HL-60/S4 treated with phorbol 12-myristate 13-acetate at 8.2 ng/mL for 4 days and 3 days (cell line): Measurements from ENCODE around the gene PPP2R5D.
"Not testable (repeated sequence)": the region's sequence is repeated elsewhere in the genome, so short reads cannot be mapped to it uniquely, and the experiment has no call there.

Source experiments
- in situ Hi-C: fragments of 300-500 bp; cut with MboI; formaldehyde crosslinking; loops from 2 replicates; pipeline ENCODE4 v1.15.0; 2022; ENCODE audit warnings: low sequenced_read_pairs

PPP2R5D gene

DNA sequence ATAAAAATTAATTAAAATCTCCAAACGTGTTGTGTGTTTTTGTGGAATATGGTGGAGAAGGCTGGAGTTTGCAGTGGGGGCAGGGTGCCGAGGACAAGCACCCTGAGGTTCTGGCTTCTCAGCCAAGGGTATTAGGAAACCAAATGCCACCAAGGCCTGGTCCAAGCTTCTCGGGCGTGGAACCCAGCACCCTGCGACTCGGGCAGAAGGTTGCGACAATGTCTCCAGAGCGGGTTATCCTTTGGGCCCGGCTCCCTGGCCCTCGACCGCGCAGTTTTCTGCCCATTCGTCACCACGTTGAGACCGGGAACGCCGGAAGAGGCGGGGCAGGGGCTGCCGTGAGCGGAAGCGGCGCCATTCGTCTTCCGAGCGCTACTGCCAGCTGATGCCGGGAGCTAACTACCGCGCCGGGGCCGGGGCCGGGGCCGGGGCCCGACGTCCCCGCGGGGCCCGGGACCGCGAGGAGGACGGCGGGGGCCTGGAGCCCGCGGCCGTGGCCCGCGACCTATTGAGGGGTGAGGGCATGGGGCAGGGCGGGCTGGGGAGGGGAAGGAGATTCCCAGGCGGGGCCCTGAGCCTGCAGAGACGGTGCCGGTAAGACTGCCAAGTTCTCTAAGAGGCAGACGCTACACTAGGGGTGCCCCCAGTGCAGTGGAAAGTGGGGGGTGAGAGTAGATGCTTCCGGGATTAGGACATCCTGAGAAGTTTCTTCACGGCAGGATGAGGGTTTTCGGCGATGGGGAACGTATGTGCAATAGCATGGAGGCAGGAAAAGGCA lies 37.1 kb downstream of the PPP2R5D start, which contains the start of gene RRP36:
Gene RRP36 (plus strand): TSS at position 354 of the 778 bp plus-strand sequence. CDS start 32 bp downstream, at position 386.
- in situ Hi-C loops = no loop called here

- in situ Hi-C loops = no loop called here
Measured at GRCh38 chr6:43024436-43024835, 40.1 kb downstream of the PPP2R5D start.

DNA sequence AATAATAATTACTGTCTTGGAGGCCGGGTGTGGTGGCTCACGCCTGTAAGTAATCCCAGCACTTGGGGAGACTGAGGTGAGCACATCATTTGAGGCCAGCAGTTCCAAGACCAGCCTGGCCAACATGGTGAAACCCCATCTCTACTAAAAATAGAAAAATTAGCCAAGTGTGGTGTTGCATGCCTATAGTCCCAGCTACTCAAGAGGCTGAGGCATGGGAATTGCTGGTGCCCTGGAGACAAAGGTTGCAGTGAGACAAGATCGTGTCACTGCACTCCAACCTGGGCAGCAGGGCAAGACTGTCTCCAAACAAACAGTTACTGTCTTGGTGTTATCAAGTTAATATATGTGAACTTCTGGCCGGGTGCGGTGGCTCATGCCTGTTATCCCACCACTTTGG lies 42.0 kb downstream of the PPP2R5D start:
- in situ Hi-C loops = no loop called here

GRCh38 chr6:43029120-43029519 lies 44.8 kb downstream of the PPP2R5D start:
- in situ Hi-C loops = no loop called here

- in situ Hi-C loops = no loop called here
Measured at GRCh38 chr6:43032326-43032725, 48.0 kb downstream of the PPP2R5D start.

DNA sequence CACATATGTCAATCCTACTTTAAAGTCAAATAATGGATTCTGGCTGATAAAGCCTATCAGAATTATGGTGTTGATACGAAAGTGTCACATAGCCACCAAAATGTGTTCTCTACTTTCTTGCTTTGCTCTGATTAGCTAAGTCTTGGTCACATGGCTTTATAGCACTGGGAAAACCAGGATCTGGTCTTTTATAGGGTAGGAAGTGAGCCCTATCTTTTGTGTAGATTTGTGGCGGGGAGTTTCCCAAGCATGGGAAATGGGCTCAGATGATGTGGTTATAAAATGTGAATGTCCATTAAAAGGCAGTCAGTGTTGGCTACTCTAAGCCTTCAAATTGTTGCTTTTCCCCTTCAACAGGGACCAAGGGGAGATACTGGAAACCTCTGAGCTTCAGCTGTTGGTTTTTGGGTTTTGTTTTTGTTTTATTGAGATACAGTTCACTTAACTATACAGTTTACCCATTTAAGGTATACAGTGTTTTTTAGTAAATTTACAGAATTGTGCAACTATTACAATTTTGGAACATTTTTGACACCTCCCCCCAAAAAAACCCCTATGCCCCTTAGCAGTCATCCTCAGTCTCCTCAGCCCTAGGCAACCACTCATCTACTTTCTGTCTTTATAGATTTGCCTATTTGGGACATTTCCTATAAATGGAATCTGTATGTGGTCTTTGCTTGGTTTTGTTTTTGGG lies 49.3 kb downstream of the PPP2R5D start:
- in situ Hi-C loops = no loop called here

GRCh38 chr6:43034190-43034525 lies 49.8 kb downstream of the PPP2R5D start:
- in situ Hi-C loops = no loop called here

GRCh38 chr6:43035495-43036194 lies 51.3 kb downstream of the PPP2R5D start:
- in situ Hi-C loops = no loop called here

- in situ Hi-C loops = no loop called here
Measured at GRCh38 chr6:43036712-43037111, 52.3 kb downstream of the PPP2R5D start.

GRCh38 chr6:43037197-43037596 lies 52.8 kb downstream of the PPP2R5D start:
- in situ Hi-C loops = no loop called here

- in situ Hi-C loops = no loop called here
Measured at GRCh38 chr6:43037706-43038105, 53.3 kb downstream of the PPP2R5D start.

DNA sequence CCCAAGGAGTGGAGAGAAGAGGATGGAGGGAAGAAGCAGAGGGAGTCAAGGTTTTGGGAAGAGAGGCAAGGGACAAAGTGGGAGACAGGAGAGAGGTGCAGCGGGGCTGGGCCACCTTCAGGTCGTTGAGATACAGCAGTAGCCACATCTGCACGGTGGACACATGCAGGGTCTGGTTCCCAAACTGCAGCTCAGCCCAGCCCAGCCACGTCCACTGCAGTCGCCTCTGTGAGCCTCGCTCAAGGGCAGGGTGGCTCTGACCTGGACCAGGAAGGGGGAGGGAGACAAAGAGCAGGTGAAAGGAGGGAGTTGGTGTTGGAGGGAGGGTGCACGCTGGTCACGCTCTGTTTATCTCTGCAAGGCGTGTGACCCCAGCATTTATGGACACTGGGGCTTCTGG lies 54.4 kb downstream of the PPP2R5D start:
- in situ Hi-C loops = no loop called here

DNA sequence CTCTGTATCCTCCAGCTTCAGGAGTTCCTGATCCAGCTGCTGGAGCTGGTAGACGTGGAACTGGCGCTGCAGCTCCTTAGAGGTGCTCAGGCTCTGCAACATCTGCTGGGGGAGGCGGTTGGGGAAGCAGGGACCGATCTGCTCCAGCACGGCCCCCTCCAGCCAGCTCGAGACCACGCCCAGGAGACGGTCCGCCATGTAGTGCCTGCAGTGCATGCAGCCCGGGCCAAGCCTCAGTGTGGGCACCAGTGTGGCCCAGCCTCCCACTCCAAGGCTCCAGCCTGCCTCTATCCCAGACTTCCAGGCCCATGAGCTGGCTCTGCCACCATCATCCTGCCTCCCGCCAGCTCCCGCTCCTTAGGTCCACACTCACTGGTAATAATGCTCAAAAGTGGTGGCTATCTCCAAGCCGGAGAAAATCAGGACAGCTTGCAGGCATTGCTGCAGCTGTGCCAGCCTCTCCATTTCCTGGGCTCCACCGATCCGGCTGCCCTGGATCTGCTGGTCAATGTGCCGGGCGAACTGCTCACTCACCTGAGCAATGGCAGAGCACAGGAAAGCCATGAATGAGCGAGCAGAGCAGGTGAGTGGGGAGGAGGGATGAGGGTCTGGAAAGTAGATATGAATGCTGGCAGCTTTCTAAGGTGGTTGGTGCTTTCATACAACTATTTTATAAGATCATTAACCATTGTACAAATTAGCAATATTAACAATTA lies 56.3 kb downstream of the PPP2R5D start:
- in situ Hi-C loops = no loop called here

GRCh38 chr6:43041475-43041874 lies 57.1 kb downstream of the PPP2R5D start:
- in situ Hi-C loops = not testable (repeated sequence)

DNA sequence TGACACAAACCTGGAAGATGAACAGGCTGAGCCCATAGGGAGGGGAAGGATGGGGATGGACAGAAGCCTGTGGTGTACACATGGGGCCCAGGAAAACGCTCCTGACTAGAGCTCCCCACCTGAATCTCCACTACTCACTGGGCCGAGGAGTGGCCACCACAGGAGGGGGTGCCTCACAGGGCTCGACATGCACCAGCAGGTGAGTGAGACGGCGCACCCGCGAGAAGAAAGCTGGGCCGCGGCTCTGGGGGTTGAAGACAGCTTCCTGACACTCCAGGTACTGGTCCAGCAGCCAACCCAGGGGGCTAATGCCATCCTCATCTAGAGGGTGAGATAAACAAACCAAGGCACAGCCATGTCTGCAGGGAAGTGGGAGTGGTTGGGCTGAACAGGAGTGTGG lies 58.9 kb downstream of the PPP2R5D start:
- in situ Hi-C loops = no loop called here

DNA sequence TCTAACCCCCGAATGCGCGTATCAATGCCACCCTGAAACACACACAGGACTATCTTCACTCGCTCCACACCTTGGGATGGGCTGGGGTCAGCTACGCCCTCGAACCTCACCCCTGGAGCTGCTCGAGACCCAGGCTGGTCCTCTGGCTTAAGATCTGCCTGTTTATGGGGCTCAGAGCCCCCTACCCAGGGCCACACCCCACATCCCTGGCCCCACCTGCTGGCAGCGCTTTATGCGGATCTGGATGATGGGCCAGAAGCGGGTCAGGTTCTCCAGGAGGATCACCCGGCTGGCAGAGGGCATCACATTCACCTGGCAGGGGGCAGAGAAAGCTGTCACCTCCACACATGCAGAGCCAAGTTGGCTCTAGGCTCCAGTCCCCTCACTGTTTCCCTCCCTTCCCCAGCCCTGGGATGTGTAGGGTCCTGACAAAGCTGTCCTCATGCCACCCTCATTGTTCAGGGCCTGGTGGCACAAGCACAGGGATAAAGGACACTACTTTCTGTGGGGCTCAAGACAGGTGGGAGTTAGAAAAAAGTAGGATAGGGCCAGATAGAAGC lies 61.1 kb downstream of the PPP2R5D start:
- in situ Hi-C loops = no loop called here

DNA sequence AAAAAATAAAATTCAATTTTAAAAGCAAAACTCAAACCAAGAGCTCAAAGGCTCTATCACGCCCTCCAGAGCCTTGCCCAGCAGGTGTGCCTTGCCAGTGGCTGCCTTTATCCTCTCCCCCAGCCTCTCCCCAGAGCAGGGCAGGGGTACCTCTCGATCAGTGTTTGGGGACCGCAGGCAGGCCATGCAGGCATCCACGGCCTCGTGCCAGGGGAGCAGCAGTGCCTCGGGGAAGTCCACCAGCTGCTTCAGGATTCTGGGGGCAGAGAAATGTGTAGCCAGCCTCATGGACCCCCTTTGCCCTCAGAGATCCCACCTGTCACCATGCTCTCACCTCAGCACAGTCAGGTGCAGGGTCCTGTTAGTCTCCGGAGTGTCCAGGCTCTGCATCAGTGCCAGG lies 63.6 kb downstream of the PPP2R5D start:
- in situ Hi-C loops = no loop called here

DNA sequence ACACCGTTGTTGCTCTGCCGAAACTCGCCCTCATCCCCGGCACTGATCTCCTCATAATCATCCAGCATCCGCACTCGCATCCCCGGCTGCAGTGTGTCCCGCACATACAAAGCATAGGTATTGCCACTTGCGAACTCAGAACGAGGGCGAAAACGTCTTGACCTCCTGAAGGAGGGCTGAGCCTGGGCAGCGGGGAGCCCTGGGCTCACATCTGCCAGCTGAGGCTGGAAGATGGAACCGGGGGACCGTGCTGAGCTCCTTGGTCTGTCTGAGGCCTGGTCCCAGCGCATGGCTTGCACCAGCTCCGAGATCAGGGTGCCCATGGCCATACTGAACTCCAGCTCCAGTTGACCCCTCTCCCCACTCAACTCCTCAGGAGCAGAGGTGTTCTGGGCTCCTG lies 66.6 kb downstream of the PPP2R5D start:
- in situ Hi-C loops = no loop called here

DNA sequence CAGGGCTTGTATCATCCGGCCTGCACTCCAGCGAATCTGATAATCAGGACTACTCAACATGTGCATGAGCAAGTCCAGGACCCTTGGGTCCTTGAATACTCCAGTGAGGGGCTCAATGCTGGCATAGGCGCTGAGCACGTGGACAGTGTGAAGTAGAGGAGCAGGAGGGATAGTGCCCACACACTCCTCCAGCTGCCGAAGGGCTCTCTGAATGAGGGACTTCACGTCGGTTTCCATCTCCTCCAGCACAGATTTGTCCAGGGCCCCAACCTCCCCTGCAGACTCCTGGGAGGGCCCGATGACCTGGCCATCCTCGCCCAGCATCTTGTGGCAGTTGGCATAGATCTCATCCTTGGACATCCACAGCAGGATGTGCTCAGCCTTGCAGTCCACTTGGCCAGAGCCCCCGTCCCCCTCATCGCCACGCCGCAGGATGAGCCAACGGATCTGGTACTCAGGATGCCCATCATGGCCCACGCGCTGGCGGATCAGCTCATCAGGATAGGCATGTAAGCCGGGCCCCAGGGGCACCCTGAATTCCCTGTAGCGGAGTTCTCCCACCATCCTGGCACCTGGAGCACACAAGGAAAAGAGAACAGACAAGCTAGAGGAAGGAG lies 68.0 kb downstream of the PPP2R5D start:
- in situ Hi-C loops = no loop called here

DNA sequence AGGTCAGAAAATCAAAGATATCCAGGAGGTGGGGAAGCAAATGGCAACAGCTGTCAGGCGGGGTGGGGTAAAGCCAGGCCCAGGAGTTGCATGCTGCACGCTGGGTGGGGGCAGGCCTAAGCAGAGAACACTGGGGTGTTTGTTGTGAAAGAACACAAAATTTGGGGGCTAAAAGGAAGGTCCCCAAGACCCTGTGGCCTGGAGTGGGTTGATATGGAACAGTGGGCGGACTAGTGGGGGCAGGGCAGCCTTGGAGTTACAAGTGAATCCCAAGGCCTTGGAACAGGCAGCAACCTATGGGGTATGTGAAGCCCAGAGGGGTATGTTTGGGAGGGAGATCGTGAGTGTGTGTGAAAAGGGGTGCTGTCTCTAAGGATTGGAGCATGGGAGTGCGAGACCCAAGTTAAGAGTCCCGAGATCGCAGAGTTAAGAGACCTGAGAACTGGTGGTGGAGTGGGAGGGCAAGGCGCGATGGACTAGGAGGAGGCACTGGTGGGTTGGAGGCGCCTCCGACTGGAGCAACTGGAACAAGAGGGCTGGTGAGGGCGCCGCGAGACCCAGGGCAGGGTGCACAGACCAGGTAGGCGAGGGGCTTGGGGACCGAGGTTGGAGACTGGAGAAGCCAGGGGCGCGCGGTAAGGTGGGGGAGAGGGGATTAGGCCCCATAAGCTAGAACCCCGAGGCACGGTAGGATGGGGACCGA lies 68.6 kb downstream of the PPP2R5D start:
- in situ Hi-C loops = no loop called here
